ENCODE measurements around the gene KIF2A.

- peak; percentile 50 for TF ChIP-seq TAF1 (IDR thresholded peaks at IDR 0.05; ENCODE audit: low read depth, low read length)
- TF ChIP-seq POLR2AphosphoS5 (IDR thresholded peaks at IDR 0.05; ENCODE audit: low read depth, low read length), result peak; percentile 86
- peak; percentile 58; the same call in 1 of the 2 replicates for TF ChIP-seq SPI1 (IDR thresholded peaks at IDR 0.05; ENCODE audit: low read depth, low read length)
- peak; percentile 82 for TF ChIP-seq POLR2A (IDR thresholded peaks at IDR 0.05; ENCODE audit: low read depth, low read length)
Measured at GRCh38 chr5:62403411-62404250, 97.6 kb downstream of the KIF2A start, which contains the start of gene DIMT1.
